PC-9 (cell line): Measurements from ENCODE around the gene CRIP1.

Source experiments
- CTCF ChIP-seq: fragments of 200-600 bp; sonication (generic); conservative IDR thresholded peaks from 2 replicates; pipeline ENCODE4 v1.6.1; 2017; ENCODE audit warnings: mixed run types, antibody characterized with exemption, mild to moderate bottlenecking, moderate library complexity
- EZH2 ChIP-seq: fragments of 200-600 bp; sonication (generic); IDR thresholded peaks from 2 replicates; pipeline ENCODE4 v1.8.0; 2017; ENCODE audit warnings: antibody characterized with exemption, low read depth

- TF ChIP-seq CTCF: no peak
- no peak for TF ChIP-seq EZH2
These were observed 45.7 kb upstream of the CRIP1 start for GRCh38 chr14:105440992-105441391.
